ENCODE data around the gene SPATA31C1.
A peak's percentile ranks its signal among the peaks of the same experiment; 100 is the strongest.

The SPATA31C1 gene

DNA sequence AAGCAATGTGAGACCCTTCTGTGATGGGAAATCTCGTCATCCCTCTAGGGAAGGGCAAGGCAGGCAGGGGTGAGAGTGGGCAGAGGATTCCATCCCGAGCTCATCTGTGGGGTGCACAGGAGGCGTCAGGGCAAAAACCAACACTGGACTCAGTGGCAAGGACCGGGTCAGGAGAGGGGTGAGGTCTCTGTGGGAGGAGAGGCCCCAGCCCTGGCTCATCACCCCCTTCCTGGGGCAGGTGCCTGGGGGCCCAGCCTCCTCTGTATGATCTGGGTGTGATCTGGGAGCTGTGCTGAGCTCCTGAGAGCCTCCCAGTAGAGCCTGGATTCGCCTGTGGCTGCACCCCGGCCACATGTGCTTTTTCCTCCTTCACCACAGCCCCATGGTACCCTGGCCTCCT, 34.5 kb upstream of the SPATA31C1 start:
- ATAC-seq = no peak
- Mint-ChIP-seq H3K4me1 (no peaks in the 10 kb centered on the region), H3K9me3 (no peaks in the 10 kb centered on the region), H3K27ac (no peak overlapping the region), H3K4me3 (no peak overlapping the region), H3K36me3 (no peaks in the 10 kb centered on the region)
- no peak for DNase-seq (ENCODE audit: low spot score in 2 of 2)

- no peaks in the 10 kb centered on the region for H3K36me3 Mint-ChIP-seq
- ATAC-seq (no peak), DNase-seq (ENCODE audit: low spot score in 2 of 2) (peak in 1 of 2 donors; percentile 40)
- H3K27ac Mint-ChIP-seq = no peak overlapping the region
- no peak overlapping the region for H3K4me3 Mint-ChIP-seq
- H3K4me1 Mint-ChIP-seq = no peaks in the 10 kb centered on the region
- no peaks in the 10 kb centered on the region for H3K9me3 Mint-ChIP-seq
Measured at GRCh38 chr9:87883990-87884389, 33.8 kb upstream of the SPATA31C1 start.

GRCh38 chr9:87884578-87885459, 32.9 kb upstream of the SPATA31C1 start:
- Mint-ChIP-seq H3K4me3 (no peak overlapping the region), H3K9me3 (no peaks in the 10 kb centered on the region), H3K36me3 (no peaks in the 10 kb centered on the region), H3K4me1 (no peaks in the 10 kb centered on the region), H3K27ac (no peak overlapping the region)
- peak in 1 of 2 donors; percentile 39 for DNase-seq (ENCODE audit: low spot score in 2 of 2)
- no peak for ATAC-seq

DNA sequence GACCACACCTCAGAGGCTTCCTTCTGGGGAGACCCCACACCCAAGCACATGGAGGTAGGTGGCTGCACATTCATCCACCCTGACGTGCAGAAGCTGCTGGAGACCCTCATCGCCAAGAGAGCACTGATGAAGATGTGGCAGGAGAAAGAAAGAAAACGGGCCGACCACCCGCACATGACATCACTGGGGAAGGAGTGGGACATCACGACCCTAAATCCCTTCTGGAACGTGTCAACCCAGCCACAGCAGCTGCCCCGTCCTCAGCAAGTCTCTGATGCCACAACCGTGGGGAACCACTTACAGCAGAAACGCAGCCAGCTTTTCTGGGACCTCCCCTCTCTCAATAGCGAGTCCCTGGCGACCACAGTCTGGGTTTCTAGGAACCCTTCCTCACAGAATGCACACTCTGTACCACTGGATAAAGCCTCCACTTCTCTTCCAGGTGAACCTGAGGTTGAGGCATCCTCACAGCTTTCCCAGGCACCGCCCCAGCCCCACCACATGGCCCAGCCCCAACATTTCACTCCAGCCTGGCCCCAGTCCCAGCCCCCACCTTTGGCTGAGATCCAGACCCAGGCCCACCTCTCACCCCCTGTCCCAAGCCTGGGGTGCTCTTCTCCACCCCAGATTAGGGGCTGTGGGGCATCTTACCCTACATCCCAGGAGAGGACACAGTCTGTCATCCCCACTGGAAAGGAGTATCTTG, 32.1 kb upstream of the SPATA31C1 start:
- ATAC-seq = no peak
- no peaks in the 10 kb centered on the region for H3K4me1 Mint-ChIP-seq
- H3K9me3 Mint-ChIP-seq = no peaks in the 10 kb centered on the region
- H3K36me3 Mint-ChIP-seq = no peaks in the 10 kb centered on the region
- no peak for DNase-seq (ENCODE audit: low spot score in 2 of 2)
- H3K27ac Mint-ChIP-seq = no peak overlapping the region
- H3K4me3 Mint-ChIP-seq = no peak overlapping the region

GRCh38 chr9:87886210-87886932, 31.4 kb upstream of the SPATA31C1 start:
- no peaks in the 10 kb centered on the region for H3K9me3 Mint-ChIP-seq
- H3K4me3 Mint-ChIP-seq = no peak overlapping the region
- ATAC-seq (no peak), DNase-seq (ENCODE audit: low spot score in 2 of 2) (no peak)
- H3K36me3 Mint-ChIP-seq = no peaks in the 10 kb centered on the region
- no peaks in the 10 kb centered on the region for H3K4me1 Mint-ChIP-seq
- H3K27ac Mint-ChIP-seq = no peak overlapping the region

GRCh38 chr9:87886933-87887505, 30.7 kb upstream of the SPATA31C1 start:
- DNase-seq (ENCODE audit: low spot score in 2 of 2) = no peak
- Mint-ChIP-seq H3K4me1 (no peaks in the 10 kb centered on the region), H3K36me3 (no peaks in the 10 kb centered on the region), H3K4me3 (no peak overlapping the region), H3K9me3 (no peaks in the 10 kb centered on the region), H3K27ac (no peak overlapping the region)
- no peak for ATAC-seq

- no peaks in the 10 kb centered on the region for H3K9me3 Mint-ChIP-seq
- H3K27ac Mint-ChIP-seq = no peak overlapping the region
- ATAC-seq (no peak), DNase-seq (ENCODE audit: low spot score in 2 of 2) (no peak)
- no peaks in the 10 kb centered on the region for H3K4me1 Mint-ChIP-seq
- H3K4me3 Mint-ChIP-seq = no peak overlapping the region
- no peaks in the 10 kb centered on the region for H3K36me3 Mint-ChIP-seq
Measured at GRCh38 chr9:87887661-87888480, 29.9 kb upstream of the SPATA31C1 start.

DNA sequence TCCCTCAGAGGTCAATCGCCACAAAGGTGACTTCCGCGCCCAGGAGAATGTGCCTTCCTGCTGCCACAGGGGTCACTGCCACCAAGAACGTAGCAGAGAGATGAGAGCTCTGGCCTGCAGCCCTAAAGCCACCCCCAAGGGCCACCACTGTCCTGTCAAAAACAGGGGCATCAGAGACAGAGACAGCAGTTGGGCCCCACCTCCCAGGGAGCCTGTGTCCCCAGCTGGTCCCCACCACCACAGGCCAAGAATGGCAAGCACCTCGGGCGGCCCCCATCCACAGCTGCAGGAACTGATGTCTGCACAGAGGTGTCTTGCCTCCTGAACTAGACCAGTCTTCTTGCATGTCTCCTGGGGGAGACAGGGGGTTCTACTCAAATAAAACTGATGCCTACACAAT, 29.3 kb upstream of the SPATA31C1 start:
- no peaks in the 10 kb centered on the region for H3K4me1 Mint-ChIP-seq
- no peaks in the 10 kb centered on the region for H3K9me3 Mint-ChIP-seq
- H3K4me3 Mint-ChIP-seq = no peak overlapping the region
- no peak overlapping the region for H3K27ac Mint-ChIP-seq
- H3K36me3 Mint-ChIP-seq = no peaks in the 10 kb centered on the region
- ATAC-seq = no peak
- peak in 1 of 2 donors; percentile 40 for DNase-seq (ENCODE audit: low spot score in 2 of 2)

GRCh38 chr9:87889065-87889881, 28.5 kb upstream of the SPATA31C1 start:
- H3K9me3 Mint-ChIP-seq = no peaks in the 10 kb centered on the region
- ATAC-seq (peak; percentile 8), DNase-seq (ENCODE audit: low spot score in 2 of 2) (no peak)
- H3K4me3 Mint-ChIP-seq = no peak overlapping the region
- no peak overlapping the region for H3K27ac Mint-ChIP-seq
- no peaks in the 10 kb centered on the region for H3K36me3 Mint-ChIP-seq
- no peaks in the 10 kb centered on the region for H3K4me1 Mint-ChIP-seq

- H3K4me3 Mint-ChIP-seq = no peak overlapping the region
- no peaks in the 10 kb centered on the region for H3K4me1 Mint-ChIP-seq
- H3K27ac Mint-ChIP-seq = no peak overlapping the region
- H3K9me3 Mint-ChIP-seq = no peaks in the 10 kb centered on the region
- no peaks in the 10 kb centered on the region for H3K36me3 Mint-ChIP-seq
- ATAC-seq (peak; percentile 17), DNase-seq (ENCODE audit: low spot score in 2 of 2) (no peak)
Measured at GRCh38 chr9:87889882-87890252, 27.9 kb upstream of the SPATA31C1 start.

GRCh38 chr9:87890837-87891236, 26.9 kb upstream of the SPATA31C1 start:
- Mint-ChIP-seq H3K9me3 (no peaks in the 10 kb centered on the region), H3K27ac (no peak overlapping the region), H3K4me1 (no peaks in the 10 kb centered on the region), H3K36me3 (no peaks in the 10 kb centered on the region), H3K4me3 (no peak overlapping the region)
- no peak for DNase-seq (ENCODE audit: low spot score in 2 of 2)
- no peak for ATAC-seq

GRCh38 chr9:87891754-87892153, 26.0 kb upstream of the SPATA31C1 start:
- DNase-seq (ENCODE audit: low spot score in 2 of 2) (no peak), ATAC-seq (no peak)
- H3K36me3 Mint-ChIP-seq = no peaks in the 10 kb centered on the region
- H3K27ac Mint-ChIP-seq = no peak overlapping the region
- H3K4me1 Mint-ChIP-seq = no peaks in the 10 kb centered on the region
- H3K9me3 Mint-ChIP-seq = no peaks in the 10 kb centered on the region
- H3K4me3 Mint-ChIP-seq = no peak overlapping the region

DNA sequence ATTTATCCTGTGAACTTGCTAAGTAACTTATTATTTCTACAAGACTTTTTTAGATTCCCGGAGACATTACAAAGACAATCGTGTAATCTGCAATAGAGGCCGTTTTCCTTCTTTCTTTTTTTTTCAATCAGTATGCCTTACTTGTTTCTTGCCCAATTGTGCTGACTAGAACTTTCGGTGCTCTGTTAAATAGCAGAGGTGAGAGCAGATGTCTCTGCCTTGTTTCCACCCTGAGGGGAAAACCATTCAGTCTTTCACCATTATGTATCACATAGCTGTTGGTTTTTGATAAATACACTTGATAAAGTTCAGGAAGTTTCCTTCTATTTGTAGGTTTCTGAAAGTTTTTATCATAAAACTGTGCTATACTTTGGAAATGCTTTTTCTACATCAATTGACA, 24.8 kb upstream of the SPATA31C1 start:
- Mint-ChIP-seq H3K36me3 (no peaks in the 10 kb centered on the region), H3K9me3 (peaks cover 3% of the 10 kb centered on the region), H3K4me3 (no peak overlapping the region), H3K27ac (no peak overlapping the region), H3K4me1 (no peaks in the 10 kb centered on the region)
- DNase-seq (ENCODE audit: low spot score in 2 of 2) (no peak), ATAC-seq (no peak)

GRCh38 chr9:87894998-87895625, 22.6 kb upstream of the SPATA31C1 start:
- H3K4me1 Mint-ChIP-seq = no peaks in the 10 kb centered on the region
- H3K27ac Mint-ChIP-seq = no peak overlapping the region
- H3K4me3 Mint-ChIP-seq = no peak overlapping the region
- no peak for ATAC-seq
- peaks cover 5% of the 10 kb centered on the region for H3K9me3 Mint-ChIP-seq
- H3K36me3 Mint-ChIP-seq = no peaks in the 10 kb centered on the region
- no peak for DNase-seq (ENCODE audit: low spot score in 2 of 2)

Data from stimulated activated effector memory CD8-positive, alpha-beta T cell treated with anti-CD3 and anti-CD28 coated beads, Interleukin-12 subunit alpha, Interleukin-12 subunit beta, amount 100 ng/mL, for 72 hours (primary cell).